ENCODE results near the gene ARF4. TPM values are rescaled to one million over a fixed set of nuclear protein-coding genes. Genes with fewer than 3 reads are reported as not detected.
A peak's percentile ranks its signal among the peaks of the same experiment; 100 is the strongest.

The ARF4 gene
- total RNA-seq, 1 donor from 2014 or later: 69.0 TPM

GRCh38 chr3:57594576-57594975 lies 2.6 kb downstream of the ARF4 start:
- no peak for TF ChIP-seq POLR2AphosphoS5 (IDR thresholded peaks at IDR 0.05; ENCODE audit: insufficient read depth in 1 of 2, low read depth in 1 of 2)
- H3K4me1 ChIP-seq: peaks cover 55% of the 10 kb centered on the region
- H3K4me3 ChIP-seq: peak overlapping the region in 1 of 2 donors; percentile 64
- intact Hi-C loops (cut with DNase I): no loop called here
- no peak for DNase-seq (ENCODE audit: extremely low spot score in 2 of 2)
- no peaks in the 10 kb centered on the region for H3K27me3 ChIP-seq
- H3K27ac ChIP-seq: no peak overlapping the region
- H3K36me3 ChIP-seq: no peaks in the 10 kb centered on the region
- no peaks in the 10 kb centered on the region for H3K9me3 ChIP-seq

GRCh38 chr3:57594144-57594543 lies 3.0 kb downstream of the ARF4 start:
- Histone ChIP-seq H3K4me3 (no peak overlapping the region), H3K27me3 (no peaks in the 10 kb centered on the region), H3K27ac (no peak overlapping the region), H3K4me1 (peaks cover 53% of the 10 kb centered on the region), H3K9me3 (no peaks in the 10 kb centered on the region), H3K36me3 (no peaks in the 10 kb centered on the region)
- no peak for DNase-seq (ENCODE audit: extremely low spot score in 2 of 2)
- intact Hi-C loops (cut with DNase I): no loop called here
- TF ChIP-seq CTCF (IDR thresholded peaks at IDR 0.05) (no peak), POLR2A (IDR thresholded peaks at IDR 0.05) (no peak), POLR2AphosphoS5 (IDR thresholded peaks at IDR 0.05; ENCODE audit: insufficient read depth in 1 of 2, low read depth in 1 of 2) (no peak)

GRCh38 chr3:57592306-57592705 lies 4.8 kb downstream of the ARF4 start:
- peaks cover 48% of the 10 kb centered on the region for H3K4me1 ChIP-seq
- no peaks in the 10 kb centered on the region for H3K36me3 ChIP-seq
- TF ChIP-seq POLR2AphosphoS5 (IDR thresholded peaks at IDR 0.05; ENCODE audit: insufficient read depth in 1 of 2, low read depth in 1 of 2) (no peak), CTCF (IDR thresholded peaks at IDR 0.05) (no peak), POLR2A (IDR thresholded peaks at IDR 0.05) (no peak)
- no peak for DNase-seq (ENCODE audit: extremely low spot score in 2 of 2)
- H3K27me3 ChIP-seq: no peaks in the 10 kb centered on the region
- H3K9me3 ChIP-seq: no peaks in the 10 kb centered on the region
- H3K4me3 ChIP-seq: no peak overlapping the region
- no peak overlapping the region for H3K27ac ChIP-seq
- intact Hi-C loops (cut with DNase I): no loop called here

GRCh38 chr3:57587905-57588304 lies 9.2 kb downstream of the ARF4 start:
- Histone ChIP-seq H3K36me3 (peaks cover 0 to 10% of the 10 kb centered on the region in 2 donors), H3K27me3 (no peaks in the 10 kb centered on the region), H3K9me3 (no peaks in the 10 kb centered on the region), H3K4me3 (no peak overlapping the region), H3K4me1 (peaks cover 54% of the 10 kb centered on the region), H3K27ac (no peak overlapping the region)
- DNase-seq (ENCODE audit: extremely low spot score in 2 of 2): no peak
- intact Hi-C loops (cut with DNase I): no loop called here
- TF ChIP-seq POLR2AphosphoS5 (IDR thresholded peaks at IDR 0.05; ENCODE audit: insufficient read depth in 1 of 2, low read depth in 1 of 2) (no peak), CTCF (IDR thresholded peaks at IDR 0.05) (no peak), POLR2A (IDR thresholded peaks at IDR 0.05) (no peak)

GRCh38 chr3:57586778-57587177 lies 10.4 kb downstream of the ARF4 start:
- H3K27me3 ChIP-seq: no peaks in the 10 kb centered on the region
- intact Hi-C loops (cut with DNase I): no loop called here
- H3K4me3 ChIP-seq: no peak overlapping the region
- peaks cover 47% of the 10 kb centered on the region for H3K4me1 ChIP-seq
- DNase-seq (ENCODE audit: extremely low spot score in 2 of 2): no peak
- H3K36me3 ChIP-seq: peaks cover 0 to 16% of the 10 kb centered on the region in 2 donors
- no peak overlapping the region for H3K27ac ChIP-seq
- TF ChIP-seq CTCF (IDR thresholded peaks at IDR 0.05) (no peak), POLR2A (IDR thresholded peaks at IDR 0.05) (no peak), POLR2AphosphoS5 (IDR thresholded peaks at IDR 0.05; ENCODE audit: insufficient read depth in 1 of 2, low read depth in 1 of 2) (no peak)
- H3K9me3 ChIP-seq: no peaks in the 10 kb centered on the region
